C4-2B (cell line): ENCODE measurements around the gene EFCAB8.

Source experiments
- CTCF ChIP-seq: fragments of 450-650 bp; conservative IDR thresholded peaks from 2 replicates; pipeline ENCODE4 v1.5.1; 2017; ENCODE audit warnings: mild to moderate bottlenecking
- ZFX ChIP-seq: fragments of 450-650 bp; IDR thresholded peaks from 2 replicates; pipeline ENCODE4 v1.6.1; 2017

GRCh38 chr20:32965581-32966373 lies 107.1 kb downstream of the EFCAB8 start:
- TF ChIP-seq CTCF (no peak), ZFX (no peak)
